Embryonic facial prominence (tissue), 1 donor: Measurements from ENCODE around the gene FOXN3.
"Not testable (repeated sequence)": the region's sequence is repeated elsewhere in the genome, so short reads cannot be mapped to it uniquely, and the experiment has no call there.

Source experiments
- DNase-seq: peaks from one replicate; pipeline ENCODE4 v3.0.0-alpha.2; 2016; ENCODE audit errors: extremely low spot score

FOXN3 gene

GRCh38 chr14:89250655-89250975 lies 166.4 kb downstream of the FOXN3 start:
- not testable (repeated sequence) for DNase-seq

GRCh38 chr14:89249972-89250654 lies 166.9 kb downstream of the FOXN3 start:
- no peak for DNase-seq

- DNase-seq: no peak
Observed at GRCh38 chr14:89249065-89249695, 167.9 kb downstream of the FOXN3 start.

- no peak for DNase-seq
Observed at GRCh38 chr14:89248411-89249064, 168.5 kb downstream of the FOXN3 start.

GRCh38 chr14:89247457-89248122 lies 169.4 kb downstream of the FOXN3 start:
- no peak for DNase-seq

GRCh38 chr14:89246290-89246689 lies 170.7 kb downstream of the FOXN3 start:
- DNase-seq: no peak

GRCh38 chr14:89245802-89246201 lies 171.2 kb downstream of the FOXN3 start:
- DNase-seq: no peak

GRCh38 chr14:89244720-89245119 lies 172.3 kb downstream of the FOXN3 start:
- DNase-seq: no peak

GRCh38 chr14:89243741-89244140 lies 173.3 kb downstream of the FOXN3 start:
- no peak for DNase-seq

- no peak for DNase-seq
Observed at GRCh38 chr14:89243286-89243685, 173.7 kb downstream of the FOXN3 start.

GRCh38 chr14:89242652-89243279 lies 174.3 kb downstream of the FOXN3 start:
- no peak for DNase-seq

GRCh38 chr14:89241934-89242651 lies 174.9 kb downstream of the FOXN3 start:
- DNase-seq: no peak

GRCh38 chr14:89241257-89241656 lies 175.8 kb downstream of the FOXN3 start:
- DNase-seq: no peak

- DNase-seq: no peak
Observed at GRCh38 chr14:89240414-89240813, 176.6 kb downstream of the FOXN3 start.

- no peak for DNase-seq
Observed at GRCh38 chr14:89239023-89239422, 178.0 kb downstream of the FOXN3 start.

GRCh38 chr14:89237921-89238529 lies 179.0 kb downstream of the FOXN3 start:
- no peak for DNase-seq

GRCh38 chr14:89236851-89237250 lies 180.2 kb downstream of the FOXN3 start:
- DNase-seq: no peak

GRCh38 chr14:89233184-89233583 lies 183.8 kb downstream of the FOXN3 start:
- DNase-seq: no peak

- no peak for DNase-seq
Observed at GRCh38 chr14:89232265-89233070, 184.6 kb downstream of the FOXN3 start.

GRCh38 chr14:89231426-89232113 lies 185.5 kb downstream of the FOXN3 start:
- no peak for DNase-seq
